K562 (cell line): Measurements from ENCODE around the gene GLUL. TPM values are rescaled to one million over a fixed set of nuclear protein-coding genes. Genes with fewer than 3 reads are reported as not detected.

Experiments
- ATAC-seq: fragments of 200-7000 bp; cut with Tn5 transposase; 3 replicates; pipeline ENCODE4 v1.9.1; 2020; ENCODE audit warnings: moderate library complexity
- BruUV-seq: library from RNA; stranded (reverse); fragments of 400-500 nt; replicated peaks from 2 replicates; lab custom pipeline; 2021; lab: Mats Ljungman, UMichigan
- CTCF ChIA-PET: fragments of 300-600 bp; formaldehyde crosslinking; extraction: SDS; loops from one replicate; lab custom pipeline; 2021; ENCODE audit warnings: low intra/inter-chr PET ratio; lab: Yijun Ruan, JAX
- POLR2A ChIA-PET: fragments of 300-600, 350-650 bp; sonication (Branson Sonifier 250); formaldehyde crosslinking; extraction: SDS; loops from one replicate; lab custom pipeline; 2021; ENCODE audit warnings: antibody characterized with exemption, inconsistent platforms; lab: Yijun Ruan, JAX
- DNase-seq, 4 experiments: peaks; one replicate each; pipeline versions ENCODE4 v3.0.0 to v3.0.0-alpha.2; 2011 to 2018; ENCODE audit warnings: low spot score in 3 of 4, mixed read lengths in 3 of 4; ENCODE audit errors: extremely low read depth in 1 of 4
- FAIRE-seq: peaks from 2 replicates; lab custom pipeline; 2011; peaks lifted over from hg19 to GRCh38; lab: Jason Lieb, UNC
- H2AFZ ChIP-seq: 2 replicates; pipeline ENCODE4 v1.6.0; 2011; ENCODE audit warnings: low read depth, low read length, control low read depth, inconsistent platforms
- H3K27ac ChIP-seq: fragments of 200-600 bp; 3 replicates; pipeline ENCODE4 v1.8.0; 2011; ENCODE audit warnings: low read depth, mild to moderate bottlenecking, control low read depth, inconsistent platforms, low read length, moderate library complexity, mixed read lengths; ENCODE audit errors: extremely low read depth
- H3K27me3 ChIP-seq, 2 experiments: fragments of 300-600 bp in 1 of 2; 2 replicates in 1 of 2; 3 replicates in 1 of 2; pipeline versions ENCODE4 v1.6.0 to v1.8.0; 2011; ENCODE audit warnings: inconsistent platforms in 2 of 2, low read length in 2 of 2, mild to moderate bottlenecking in 1 of 2, mixed read lengths in 1 of 2, moderate library complexity in 1 of 2; ENCODE audit not compliant: control insufficient read depth in 2 of 2, insufficient read depth in 2 of 2
- H3K36me3 ChIP-seq: fragments of 300-600 bp; 3 replicates; pipeline ENCODE4 v1.8.0; 2011; ENCODE audit warnings: mild to moderate bottlenecking, low read length, inconsistent platforms; ENCODE audit not compliant: control insufficient read depth, insufficient read depth
- H3K4me1 ChIP-seq, 2 experiments: fragments of 200-600 bp in 1 of 2; replicated peaks in 1 of 2; 2 replicates in 1 of 2; 3 replicates in 1 of 2; pipeline versions ENCODE4 v1.5.1 to v1.8.0; 2011; ENCODE audit warnings: inconsistent platforms in 2 of 2, low read length in 2 of 2, mild to moderate bottlenecking in 1 of 2, mixed read lengths in 1 of 2, moderate library complexity in 1 of 2; ENCODE audit not compliant: control insufficient read depth in 2 of 2, insufficient read depth in 2 of 2
- H3K4me2 ChIP-seq: 2 replicates; pipeline ENCODE4 v1.6.1; 2011; ENCODE audit warnings: low read length, control low read depth, inconsistent platforms, mixed read lengths; ENCODE audit not compliant: insufficient read depth
- H3K4me3 ChIP-seq: fragments of 200-600 bp; sonication (generic), shearing (Covaris generic); 2 replicates; pipeline ENCODE4 v1.5.1; 2016; ENCODE audit warnings: control low read depth, inconsistent platforms
- H3K79me2 ChIP-seq: fragments of 200-600 bp; 3 replicates; pipeline ENCODE4 v1.8.0; 2011; ENCODE audit warnings: low read length, inconsistent platforms; ENCODE audit not compliant: control insufficient read depth, insufficient read depth
- H3K9ac ChIP-seq, 2 experiments: 2 replicates each; pipeline versions ENCODE4 v1.6.0 to v1.6.1; 2011; ENCODE audit warnings: low read depth in 2 of 2, low read length in 2 of 2, control low read depth in 1 of 2, inconsistent platforms in 1 of 2, mild to moderate bottlenecking in 1 of 2, mixed read lengths in 1 of 2; ENCODE audit not compliant: insufficient read depth in 1 of 2
- H3K9me1 ChIP-seq: one replicate; pipeline ENCODE4 v1.6.0; 2011; ENCODE audit warnings: inconsistent platforms, mild to moderate bottlenecking, low read length, moderate library complexity; ENCODE audit not compliant: control insufficient read depth, insufficient read depth
- H3K9me3 ChIP-seq: replicated peaks from 2 replicates; pipeline ENCODE4 v1.5.1; 2011; ENCODE audit warnings: low read depth, low read length, inconsistent platforms; ENCODE audit not compliant: control insufficient read depth, insufficient read depth
- H4K20me1 ChIP-seq: replicated peaks from 2 replicates; pipeline ENCODE4 v1.6.1; 2011; ENCODE audit warnings: low read length, inconsistent platforms, mixed read lengths; ENCODE audit not compliant: control insufficient read depth, insufficient read depth
- CEBPG ChIP-seq, 3 experiments: fragments of 200-800 bp in 1 of 3; sonication (Bioruptor generic) in 1 of 3; sonication (generic) in 1 of 3; formaldehyde crosslinking in 1 of 3; IDR thresholded peaks in 2 of 3; conservative IDR thresholded peaks in 1 of 3; 2 replicates each; pipeline versions ENCODE4 v1.6.1 to v1.8.0; 2016 to 2022; ENCODE audit warnings: missing compliant biosample characterization in 2 of 3, missing genetic modification characterization in 2 of 3, mild to moderate bottlenecking in 1 of 3, missing genetic modification reagents in 1 of 3
- EZH2 ChIP-seq: IDR thresholded peaks from 2 replicates; pipeline ENCODE4 v1.6.1; 2012; ENCODE audit warnings: low read depth, mild to moderate bottlenecking, inconsistent platforms, low read length, borderline replicate concordance
- LCOR ChIP-seq: sonication (generic); formaldehyde crosslinking; IDR thresholded peaks from 2 replicates; pipeline ENCODE4 v1.8.0; 2022; ENCODE audit warnings: mild to moderate bottlenecking, missing genetic modification reagents
- MEF2D ChIP-seq: conservative IDR thresholded peaks from 2 replicates; pipeline ENCODE4 v1.6.1; 2016; ENCODE audit warnings: low read depth, missing genetic modification characterization, missing compliant biosample characterization
- MLX ChIP-seq, 2 experiments: fragments of 450-650 bp in 1 of 2; sonication (generic) in 1 of 2; formaldehyde crosslinking; conservative IDR thresholded peaks; 2 replicates each; pipeline versions ENCODE4 v1.4.0 to v1.8.1; 2020 to 2022; ENCODE audit warnings: mild to moderate bottlenecking in 1 of 2, missing genetic modification reagents in 1 of 2
- RCOR1 ChIP-seq, 2 experiments: IDR thresholded peaks; 2 replicates each; pipeline ENCODE4 v1.6.1; 2012; ENCODE audit warnings: low read depth in 2 of 2, low read length in 2 of 2, borderline replicate concordance in 1 of 2, improper control_type of control experiment in 1 of 2
- SMC3 ChIP-seq: conservative IDR thresholded peaks from 2 replicates; pipeline ENCODE4 v1.6.1; 2011; ENCODE audit warnings: low read depth, low read length, improper control_type of control experiment; ENCODE audit not compliant: insufficient read depth
- SOX6 ChIP-seq: fragments of 450-650 bp; IDR thresholded peaks from 2 replicates; pipeline ENCODE4 v1.6.1; 2014; ENCODE audit warnings: mild to moderate bottlenecking
- TBP ChIP-seq: optimal IDR thresholded peaks from 2 replicates; pipeline ENCODE3; 2011; ENCODE audit warnings: low read depth, low read length, improper control_type of control experiment
- ZNF311 ChIP-seq: fragments of 250-450 bp; sonication (Bioruptor Pico); IDR thresholded peaks from 2 replicates; pipeline ENCODE4 v1.4.0; 2020; ENCODE audit warnings: mild to moderate bottlenecking, moderate library complexity
- ZNF766 ChIP-seq: fragments of 200-800 bp; sonication (Bioruptor generic); conservative IDR thresholded peaks from 2 replicates; pipeline ENCODE4 v1.6.1; 2016; ENCODE audit warnings: missing genetic modification characterization, missing compliant biosample characterization
- WGBS: fragments of 100-300 bp; shearing (Covaris generic); methylation state at CpG from one replicate; pipeline ENCODE4 v1.1.6; 2016; ENCODE audit warnings: low coverage, mixed read lengths; ENCODE audit not compliant: insufficient coverage; ENCODE audit errors: missing lambda C conversion rate; 5-methylcytosine and 5-hydroxymethylcytosine counted together
- in situ Hi-C: fragments of 300-500 bp; cut with MboI; formaldehyde crosslinking; loops from 4 replicates; pipeline ENCODE4 v1.15.0; 2018; ENCODE audit warnings: inconsistent platforms, mixed read lengths
- intact Hi-C: fragments of 100-400 bp; cut with micrococcal nuclease; formaldehyde crosslinking; loops from 2 replicates; pipeline ENCODE4 v1.14.2; 2022
- polyA plus RNA-seq, 8 experiments: library from polyadenylated mRNA; depleted of rRNA in 4 of 8; stranded (reverse) in 5 of 8; unstranded in 3 of 8; fragments of >200 nt; fragmentation: Nextera tagmentation in 2 of 8; fragmentation: Illumina TruSeq in 1 of 8; extraction: Ambion mirVana in 2 of 8; extraction: Trizol in 1 of 8; gene quantifications; 2 replicates each; pipeline versions ENCODE4 v1.2.1 to v1.2.3, GENCODE V29; 2011 to 2014; ENCODE audit warnings: inconsistent platforms in 1 of 8, missing spikeins in 1 of 8
- total RNA-seq, 7 experiments: library from RNA; depleted of rRNA in 6 of 7; stranded (reverse); fragments of >200 nt in 6 of 7; fragmentation: Illumina TruSeq in 2 of 7; extraction: Trizol in 2 of 7; gene quantifications; 2 replicates each; pipeline versions ENCODE4 v1.2.1 to v1.2.3, GENCODE V29; 2011 to 2021; ENCODE audit warnings: low replicate concordance in 1 of 7
- TF ChIP-seq, protein P1 (sequence below): fragments of 450-650 bp; IDR thresholded peaks from 2 replicates; pipeline ENCODE4 v1.6.1; 2018; ENCODE audit warnings: mild to moderate bottlenecking, low read depth; ENCODE audit not compliant: partially characterized antibody

GLUL gene
- total and polyA plus RNA-seq, 9 of the 15 experiments (the other 6 are each of a cell fraction or from before 2014, with no cell fraction given): 1,088 to 4,222 (median 1,338) TPM

DNA sequence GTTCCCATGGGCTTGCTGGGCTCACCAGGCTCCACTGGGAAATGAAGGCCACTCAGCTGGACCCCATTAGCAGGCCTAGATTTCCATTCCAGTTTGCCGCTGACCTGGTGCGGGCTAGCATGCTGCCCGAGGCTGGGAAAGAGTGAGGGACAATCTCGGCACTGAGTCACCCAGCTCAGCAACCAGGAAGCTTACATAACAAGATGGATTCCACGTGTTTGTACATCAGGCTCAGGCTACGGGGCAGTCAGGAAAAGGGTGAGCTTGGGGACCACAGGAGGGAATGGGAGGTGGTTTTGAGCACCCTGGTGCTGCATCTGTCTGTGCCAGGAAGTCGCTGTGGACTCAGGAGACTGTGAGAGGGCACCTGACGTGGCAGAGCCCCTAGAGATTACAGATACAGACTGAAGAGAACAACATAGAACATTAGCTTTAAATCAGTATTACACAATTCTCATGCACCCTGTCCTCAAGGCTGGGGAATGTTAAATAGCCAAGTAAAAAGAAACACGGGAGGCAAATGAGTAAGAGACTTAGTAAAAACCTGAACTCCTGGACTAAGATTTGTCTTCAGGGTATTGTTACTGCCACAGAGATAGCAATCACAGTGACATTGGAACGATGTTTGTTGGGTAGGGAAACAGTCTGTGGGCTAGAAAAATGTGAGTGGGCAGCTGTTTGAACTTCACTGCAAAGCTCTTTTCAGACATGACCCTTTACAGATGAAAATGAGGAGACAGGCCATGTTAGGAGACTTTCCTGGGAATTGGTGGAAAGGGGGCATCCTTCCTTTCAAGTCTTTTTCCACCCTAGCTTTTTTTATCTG, 51.1 kb downstream of the GLUL start:
- no peaks in the 10 kb centered on the region for H4K20me1 ChIP-seq
- WGBS: 48% methylated on average over 10 of the region's 10 CpGs
- H3K4me3 ChIP-seq: no peak overlapping the region
- H3K9me3 ChIP-seq: no peaks in the 10 kb centered on the region
- no peaks in the 10 kb centered on the region for H3K79me2 ChIP-seq
- no peak for ATAC-seq
- in situ Hi-C loops (no loop called here), intact Hi-C loops (no loop called here)
- H3K4me1 ChIP-seq: peaks cover 36 to 57% of the 10 kb centered on the region in 2 experiments
- no peaks in the 10 kb centered on the region for H3K9me1 ChIP-seq
- H2AFZ ChIP-seq: peak overlapping the region; percentile 86
- peak overlapping the region; percentile 13 to 47; a peak in 1 of 4 replicates for H3K9ac ChIP-seq
- CTCF ChIA-PET: no interaction called here
- no TSS peak for BruUV-seq
- H3K36me3 ChIP-seq: no peaks in the 10 kb centered on the region
- H3K27ac ChIP-seq: peak overlapping the region; percentile 83; the same call in 2 of the 3 replicates
- no peaks in the 10 kb centered on the region for H3K27me3 ChIP-seq
- DNase-seq: peak in 1 of 4 experiments; percentile 17
- H3K4me2 ChIP-seq: peak overlapping the region; percentile 7; the same call in 1 of the 2 replicates
- POLR2A ChIA-PET: interaction anchor here (0.5 to 3.0 kb wide), 6 partner anchors 22 to 954 kb away, joined by 3 to 11 read pairs (median 3); partner anchors contain the start of gene GLUL
- FAIRE-seq: no peak
- no peak for TF ChIP-seq MLX (CRISPR knock-in tag; conservative IDR thresholded peaks at IDR 0.05)
- 0 out of 2 replicates have a peak, but pooled peaks have one; percentile 30 for TF ChIP-seq ZNF766 (CRISPR knock-in tag)
- TF ChIP-seq ZNF311 (CRISPR knock-in tag): peak; percentile 92
- no peak for TF ChIP-seq SMC3
- TF ChIP-seq RCOR1 (IDR thresholded peaks at IDR 0.05; ENCODE audit: borderline replicate concordance in 1 of 2, low read depth in 2 of 2, low read length in 2 of 2): peak in 1 of 2 experiments; percentile 1; a peak in 1 of 4 replicates
- TF ChIP-seq SOX6: 0 out of 2 replicates have a peak, but pooled peaks have one; percentile 7
- TF ChIP-seq TBP: peak; percentile 21
- TF ChIP-seq, protein P1, sequence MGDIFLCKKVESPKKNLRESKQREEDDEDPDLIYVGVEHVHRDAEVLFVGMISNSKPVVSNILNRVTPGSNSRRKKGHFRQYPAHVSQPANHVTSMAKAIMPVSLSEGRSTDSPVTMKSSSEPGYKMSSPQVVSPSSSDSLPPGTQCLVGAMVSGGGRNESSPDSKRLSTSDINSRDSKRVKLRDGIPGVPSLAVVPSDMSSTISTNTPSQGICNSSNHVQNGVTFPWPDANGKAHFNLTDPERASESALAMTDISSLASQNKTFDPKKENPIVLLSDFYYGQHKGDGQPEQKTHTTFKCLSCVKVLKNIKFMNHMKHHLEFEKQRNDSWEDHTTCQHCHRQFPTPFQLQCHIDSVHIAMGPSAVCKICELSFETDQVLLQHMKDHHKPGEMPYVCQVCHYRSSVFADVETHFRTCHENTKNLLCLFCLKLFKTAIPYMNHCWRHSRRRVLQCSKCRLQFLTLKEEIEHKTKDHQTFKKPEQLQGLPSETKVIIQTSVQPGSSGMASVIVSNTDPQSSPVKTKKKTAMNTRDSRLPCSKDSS: no peak
- no peak for TF ChIP-seq CEBPG (CRISPR knock-in tag; IDR thresholded peaks at IDR 0.05)
- TF ChIP-seq CEBPG (tag; conservative IDR thresholded peaks at IDR 0.05 in 1 of 2, IDR thresholded peaks at IDR 0.05 in 1 of 2): peak; percentile 62 to 66; a peak in 3 of 4 replicates
- TF ChIP-seq EZH2: no peak
- no peak for TF ChIP-seq LCOR (CRISPR knock-in tag)
- peak; percentile 69; the same call in 1 of the 2 replicates for TF ChIP-seq MEF2D (tag)
